ENCODE measurements around the gene XYLT2.

The XYLT2 gene

DNA sequence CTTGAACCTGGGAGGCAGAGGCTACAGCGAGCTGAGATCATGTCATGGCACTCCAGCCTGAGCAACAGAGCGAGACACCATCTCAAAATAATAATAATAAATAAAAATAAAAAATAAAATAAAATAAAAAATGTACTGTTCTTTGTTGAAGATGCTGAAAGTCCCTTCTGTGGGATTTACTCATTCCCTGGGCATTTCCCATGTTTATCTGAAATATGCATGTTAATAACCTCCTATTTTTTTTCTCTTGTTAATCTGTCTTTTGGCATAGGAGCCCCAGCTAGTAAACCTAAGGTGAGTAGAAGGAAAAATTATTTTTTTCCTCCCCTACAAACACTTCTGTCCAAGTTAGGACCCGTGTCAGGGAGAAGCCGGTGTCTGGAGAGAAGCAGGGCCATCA lies 37.3 kb upstream of the XYLT2 start:
- ATAC-seq (ENCODE audit: low read depth) (no peak), DNase-seq (ENCODE audit: low spot score) (no peak)
- Histone ChIP-seq H3K36me3 (ENCODE audit: low read depth) (no peaks in the 10 kb centered on the region), H3K27ac (ENCODE audit: poor library complexity, severe bottlenecking) (no peak overlapping the region), H3K27me3 (ENCODE audit: insufficient read depth, poor library complexity, severe bottlenecking) (no peaks in the 10 kb centered on the region), H3K4me1 (ENCODE audit: insufficient read depth, poor library complexity, severe bottlenecking) (no peaks in the 10 kb centered on the region), H3K4me3 (ENCODE audit: severe bottlenecking) (no peak overlapping the region), H3K9me3 (ENCODE audit: severe bottlenecking) (no peaks in the 10 kb centered on the region)
- TF ChIP-seq, protein P1, sequence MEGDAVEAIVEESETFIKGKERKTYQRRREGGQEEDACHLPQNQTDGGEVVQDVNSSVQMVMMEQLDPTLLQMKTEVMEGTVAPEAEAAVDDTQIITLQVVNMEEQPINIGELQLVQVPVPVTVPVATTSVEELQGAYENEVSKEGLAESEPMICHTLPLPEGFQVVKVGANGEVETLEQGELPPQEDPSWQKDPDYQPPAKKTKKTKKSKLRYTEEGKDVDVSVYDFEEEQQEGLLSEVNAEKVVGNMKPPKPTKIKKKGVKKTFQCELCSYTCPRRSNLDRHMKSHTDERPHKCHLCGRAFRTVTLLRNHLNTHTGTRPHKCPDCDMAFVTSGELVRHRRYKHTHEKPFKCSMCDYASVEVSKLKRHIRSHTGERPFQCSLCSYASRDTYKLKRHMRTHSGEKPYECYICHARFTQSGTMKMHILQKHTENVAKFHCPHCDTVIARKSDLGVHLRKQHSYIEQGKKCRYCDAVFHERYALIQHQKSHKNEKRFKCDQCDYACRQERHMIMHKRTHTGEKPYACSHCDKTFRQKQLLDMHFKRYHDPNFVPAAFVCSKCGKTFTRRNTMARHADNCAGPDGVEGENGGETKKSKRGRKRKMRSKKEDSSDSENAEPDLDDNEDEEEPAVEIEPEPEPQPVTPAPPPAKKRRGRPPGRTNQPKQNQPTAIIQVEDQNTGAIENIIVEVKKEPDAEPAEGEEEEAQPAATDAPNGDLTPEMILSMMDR (IDR thresholded peaks at IDR 0.05; ENCODE audit: poor library complexity, severe bottlenecking), result no peak

GRCh38 chr17:50310455-50311111 lies 35.3 kb upstream of the XYLT2 start:
- H3K27me3 ChIP-seq (ENCODE audit: insufficient read depth, poor library complexity, severe bottlenecking), result no peaks in the 10 kb centered on the region
- no peaks in the 10 kb centered on the region for H3K4me1 ChIP-seq (ENCODE audit: insufficient read depth, poor library complexity, severe bottlenecking)
- TF ChIP-seq, protein P1 (IDR thresholded peaks at IDR 0.05; ENCODE audit: poor library complexity, severe bottlenecking), result no peak
- no peaks in the 10 kb centered on the region for H3K36me3 ChIP-seq (ENCODE audit: low read depth)
- H3K9me3 ChIP-seq (ENCODE audit: severe bottlenecking), result no peaks in the 10 kb centered on the region
- DNase-seq (ENCODE audit: low spot score), result no peak
- no peak overlapping the region for H3K27ac ChIP-seq (ENCODE audit: poor library complexity, severe bottlenecking)
- no peak for ATAC-seq (ENCODE audit: low read depth)
- H3K4me3 ChIP-seq (ENCODE audit: severe bottlenecking), result no peak overlapping the region

- Histone ChIP-seq H3K4me3 (ENCODE audit: severe bottlenecking) (no peak overlapping the region), H3K9me3 (ENCODE audit: severe bottlenecking) (no peaks in the 10 kb centered on the region), H3K27me3 (ENCODE audit: insufficient read depth, poor library complexity, severe bottlenecking) (no peaks in the 10 kb centered on the region), H3K4me1 (ENCODE audit: insufficient read depth, poor library complexity, severe bottlenecking) (peaks cover 5% of the 10 kb centered on the region), H3K36me3 (ENCODE audit: low read depth) (no peaks in the 10 kb centered on the region), H3K27ac (ENCODE audit: poor library complexity, severe bottlenecking) (no peak overlapping the region)
- TF ChIP-seq, protein P1 (IDR thresholded peaks at IDR 0.05; ENCODE audit: poor library complexity, severe bottlenecking), result no peak
- DNase-seq (ENCODE audit: low spot score), result no peak
- ATAC-seq (ENCODE audit: low read depth), result no peak
These were observed 34.8 kb upstream of the XYLT2 start for GRCh38 chr17:50311112-50311460.

DNA sequence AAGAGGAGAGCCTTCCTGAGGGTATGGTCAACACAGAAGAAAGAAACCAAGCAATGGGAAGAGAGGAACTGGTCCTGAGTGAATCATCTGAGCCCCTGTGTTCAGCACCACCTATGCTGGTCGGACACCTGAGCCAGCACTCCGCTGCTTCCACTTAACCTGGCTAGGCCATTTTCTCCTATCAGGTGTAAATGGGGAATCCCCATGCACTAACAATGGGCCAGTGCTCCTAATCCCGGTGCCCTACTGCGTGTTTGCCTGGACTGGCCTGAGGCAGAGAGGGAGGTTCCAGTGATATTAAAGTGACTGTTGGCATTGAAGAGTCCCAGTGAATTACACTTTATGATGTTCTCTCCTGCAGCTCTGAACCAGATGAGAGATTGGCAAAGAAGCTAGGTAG lies 34.4 kb upstream of the XYLT2 start:
- DNase-seq (ENCODE audit: low spot score) (no peak), ATAC-seq (ENCODE audit: low read depth) (no peak)
- Histone ChIP-seq H3K27ac (ENCODE audit: poor library complexity, severe bottlenecking) (no peak overlapping the region), H3K27me3 (ENCODE audit: insufficient read depth, poor library complexity, severe bottlenecking) (no peaks in the 10 kb centered on the region), H3K4me1 (ENCODE audit: insufficient read depth, poor library complexity, severe bottlenecking) (peaks cover 8% of the 10 kb centered on the region), H3K36me3 (ENCODE audit: low read depth) (no peaks in the 10 kb centered on the region), H3K4me3 (ENCODE audit: severe bottlenecking) (no peak overlapping the region), H3K9me3 (ENCODE audit: severe bottlenecking) (no peaks in the 10 kb centered on the region)
- TF ChIP-seq, protein P1 (IDR thresholded peaks at IDR 0.05; ENCODE audit: poor library complexity, severe bottlenecking), result no peak

DNA sequence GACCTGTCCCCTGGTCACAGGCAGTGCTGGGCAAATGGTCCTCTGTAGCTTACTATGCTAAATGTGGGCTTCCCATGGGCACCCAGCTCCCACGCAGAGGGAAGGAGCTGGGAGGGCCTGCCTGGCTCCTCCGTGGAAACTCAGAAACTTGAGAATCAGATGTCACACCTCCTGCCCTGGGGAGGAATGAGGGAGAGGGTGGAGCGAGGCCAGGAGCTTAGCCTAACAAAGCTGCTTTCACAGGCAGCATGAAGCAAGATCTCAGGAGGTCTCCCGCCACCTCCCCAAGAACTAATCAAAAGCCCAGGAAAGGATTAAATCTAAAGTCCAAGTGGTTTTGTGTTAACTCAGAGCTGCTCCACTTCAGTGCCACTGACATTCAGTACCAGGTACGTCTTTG lies 33.6 kb upstream of the XYLT2 start:
- Histone ChIP-seq H3K27me3 (ENCODE audit: insufficient read depth, poor library complexity, severe bottlenecking) (no peaks in the 10 kb centered on the region), H3K27ac (ENCODE audit: poor library complexity, severe bottlenecking) (no peak overlapping the region), H3K36me3 (ENCODE audit: low read depth) (no peaks in the 10 kb centered on the region), H3K4me1 (ENCODE audit: insufficient read depth, poor library complexity, severe bottlenecking) (peaks cover 8% of the 10 kb centered on the region), H3K9me3 (ENCODE audit: severe bottlenecking) (no peaks in the 10 kb centered on the region), H3K4me3 (ENCODE audit: severe bottlenecking) (no peak overlapping the region)
- DNase-seq (ENCODE audit: low spot score) (no peak), ATAC-seq (ENCODE audit: low read depth) (no peak)
- TF ChIP-seq, protein P1 (IDR thresholded peaks at IDR 0.05; ENCODE audit: poor library complexity, severe bottlenecking), result no peak

Data from RWPE2 (cell line).